SKM-1 treated with dmso at 0.1 percent for 144 hours (cell line): ENCODE measurements around the gene RABL2A.
"Not testable (repeated sequence)": the region's sequence is repeated elsewhere in the genome, so short reads cannot be mapped to it uniquely, and the experiment has no call there.

Experiments
- DNase-seq: peaks from one replicate; lab custom pipeline; 2025; ENCODE audit not compliant: unreplicated experiment; lab: John Stamatoyannopoulos, UW

Gene RABL2A

GRCh38 chr2:113626616-113627330, at the start of gene RABL2A:
TSS of gene RABL2A (plus strand) at chr2:113627266. CDS start at chr2:113628607, 1,341 bp downstream.
- DNase-seq = not testable (repeated sequence)

- not testable (repeated sequence) for DNase-seq
Observed at GRCh38 chr2:113578508-113578907, 48.6 kb upstream of the RABL2A start.

- not testable (repeated sequence) for DNase-seq
Observed at GRCh38 chr2:113582473-113582872, 44.6 kb upstream of the RABL2A start.

GRCh38 chr2:113583521-113584225, 43.4 kb upstream of the RABL2A start:
- not testable (repeated sequence) for DNase-seq

DNA sequence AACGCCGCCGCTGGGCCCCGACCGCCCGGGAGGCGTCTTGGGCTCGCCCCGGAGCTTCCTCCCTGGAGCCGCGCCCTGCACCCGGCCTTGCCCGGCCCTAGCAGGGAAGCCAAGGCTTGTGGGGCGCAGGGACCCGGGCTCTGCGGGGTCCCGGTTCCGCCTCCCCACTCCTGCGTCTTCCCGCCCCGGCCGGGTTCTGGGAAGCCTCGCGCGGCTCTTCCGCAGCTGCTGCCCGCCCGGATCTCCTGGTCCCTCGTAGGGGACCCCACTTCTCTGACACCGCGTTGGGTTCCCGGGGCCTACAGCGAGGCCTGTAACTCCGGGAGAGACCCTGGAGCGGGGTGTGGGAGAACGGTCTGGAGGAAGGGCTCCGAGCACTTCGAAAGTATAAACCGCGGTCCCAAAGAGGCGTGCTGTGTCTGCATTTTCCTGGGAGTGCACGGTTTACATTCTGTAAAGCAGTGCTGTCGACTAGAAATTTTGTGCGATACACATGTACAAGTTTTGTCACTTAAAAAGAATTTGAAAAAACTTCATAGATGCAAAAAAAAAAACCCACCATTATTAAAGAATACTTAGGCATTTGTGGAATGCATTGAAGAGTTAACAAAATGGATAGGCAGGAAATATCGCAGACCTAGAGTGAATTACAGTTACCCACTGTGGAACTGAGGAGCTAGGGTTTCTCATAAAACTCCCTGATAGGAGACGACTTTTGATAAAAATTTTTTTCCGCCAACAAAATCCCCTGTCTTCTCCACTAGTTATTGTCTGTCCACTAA, 42.6 kb upstream of the RABL2A start:
- not testable (repeated sequence) for DNase-seq

DNA sequence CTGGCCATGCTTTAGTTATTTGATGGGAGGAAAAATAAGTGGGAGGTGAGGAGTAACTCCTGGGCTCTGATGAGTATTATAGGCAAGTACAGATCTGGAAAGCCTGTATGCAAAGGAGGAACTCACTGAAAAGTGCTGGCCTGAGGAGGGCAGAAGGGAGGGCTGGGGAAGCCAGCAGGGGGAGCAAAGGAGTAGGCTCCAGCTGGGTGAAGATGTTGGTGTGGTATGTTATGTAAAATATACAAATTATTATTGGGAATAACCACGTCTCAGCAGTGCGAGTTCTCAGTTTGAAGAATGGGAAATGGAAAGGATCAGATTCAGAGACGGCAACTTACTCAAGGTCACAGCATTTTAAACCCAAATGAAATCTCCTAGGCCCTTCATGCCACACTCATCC, 39.9 kb upstream of the RABL2A start:
- not testable (repeated sequence) for DNase-seq

DNA sequence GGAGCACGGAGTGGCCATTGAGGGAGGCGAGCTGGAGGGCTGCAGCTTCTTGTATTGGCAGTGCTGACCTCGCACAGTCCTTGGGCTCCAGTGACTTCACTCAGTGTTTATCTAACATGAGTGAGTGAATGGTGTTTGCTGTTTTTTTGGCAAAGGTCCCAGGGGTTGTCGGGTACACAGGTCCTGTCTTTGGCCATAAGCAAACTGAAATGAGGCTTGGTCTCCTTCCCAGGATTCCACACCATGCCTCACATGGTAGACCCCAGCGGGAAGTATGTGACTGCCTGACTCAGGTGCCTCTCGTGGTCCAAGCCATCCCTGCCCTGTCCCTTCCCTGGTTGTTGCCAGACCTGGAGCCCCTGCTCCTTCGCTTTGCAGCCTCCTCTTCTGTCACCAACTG, 37.5 kb upstream of the RABL2A start:
- not testable (repeated sequence) for DNase-seq

DNA sequence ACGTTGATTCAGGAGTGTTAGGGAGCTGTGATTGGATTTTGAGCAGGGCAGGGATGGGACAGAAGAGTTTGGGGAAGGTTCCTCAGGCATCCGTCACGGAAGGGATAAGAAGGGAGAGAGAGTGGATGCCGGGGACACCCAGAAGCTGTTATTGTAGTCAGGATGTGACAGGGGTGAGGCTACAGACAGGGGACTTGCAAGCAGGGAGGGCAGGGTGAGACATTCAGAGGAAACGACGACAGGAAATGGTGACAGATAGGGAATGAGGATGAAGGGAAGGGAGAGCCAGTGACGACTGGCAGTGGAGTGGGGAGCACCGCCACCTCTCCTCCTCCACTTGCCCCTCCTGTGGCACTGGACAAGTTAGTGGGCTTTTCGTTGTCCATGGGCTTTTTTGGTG, 35.1 kb upstream of the RABL2A start:
- DNase-seq = not testable (repeated sequence)

GRCh38 chr2:113593280-113593679, 33.8 kb upstream of the RABL2A start:
- not testable (repeated sequence) for DNase-seq

DNA sequence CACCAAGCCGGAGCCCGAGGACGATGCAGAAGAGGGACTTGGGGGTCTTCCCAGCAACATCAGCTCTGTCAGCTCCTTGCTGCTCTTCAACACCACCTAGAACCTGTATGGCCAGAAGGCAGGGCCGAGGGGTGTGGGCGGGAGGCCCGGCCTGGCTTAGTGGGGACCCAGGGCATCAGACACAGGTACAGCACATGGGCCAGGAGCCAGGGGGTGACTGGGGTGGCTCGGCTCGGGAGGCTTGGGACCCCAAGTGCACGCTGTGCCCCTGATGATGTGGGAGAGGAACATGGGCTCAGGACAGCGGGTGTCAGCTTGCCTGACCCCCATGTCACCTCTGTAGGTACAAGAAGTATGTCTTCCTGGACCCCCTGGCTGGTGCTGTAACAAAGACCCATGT, 31.3 kb upstream of the RABL2A start:
- not testable (repeated sequence) for DNase-seq

DNA sequence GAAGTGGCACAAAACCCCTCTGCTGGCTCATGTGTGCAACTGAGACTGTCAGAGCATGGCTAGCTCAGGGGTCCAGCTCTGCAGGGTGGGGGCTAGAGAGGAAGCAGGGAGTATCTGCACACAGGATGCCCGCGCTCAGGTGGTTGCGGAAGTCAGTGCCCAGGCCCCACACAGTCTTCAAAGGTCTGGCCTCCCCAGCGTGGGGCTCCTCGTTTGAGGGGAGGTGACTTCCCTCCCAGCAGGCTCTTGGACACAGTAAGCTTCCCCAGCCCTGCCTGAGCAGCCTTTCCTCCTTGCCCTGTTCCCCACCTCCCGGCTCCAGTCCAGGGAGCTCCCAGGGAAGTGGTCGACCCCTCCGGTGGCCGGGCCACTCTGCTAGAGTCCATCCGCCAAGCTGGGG, 29.9 kb upstream of the RABL2A start:
- DNase-seq = not testable (repeated sequence)

- not testable (repeated sequence) for DNase-seq
Observed at GRCh38 chr2:113597572-113597971, 29.5 kb upstream of the RABL2A start.

- not testable (repeated sequence) for DNase-seq
Observed at GRCh38 chr2:113598180-113598579, 28.9 kb upstream of the RABL2A start.

GRCh38 chr2:113598738-113599137, 28.3 kb upstream of the RABL2A start:
- DNase-seq = not testable (repeated sequence)

GRCh38 chr2:113599208-113599607, 27.9 kb upstream of the RABL2A start:
- not testable (repeated sequence) for DNase-seq

DNA sequence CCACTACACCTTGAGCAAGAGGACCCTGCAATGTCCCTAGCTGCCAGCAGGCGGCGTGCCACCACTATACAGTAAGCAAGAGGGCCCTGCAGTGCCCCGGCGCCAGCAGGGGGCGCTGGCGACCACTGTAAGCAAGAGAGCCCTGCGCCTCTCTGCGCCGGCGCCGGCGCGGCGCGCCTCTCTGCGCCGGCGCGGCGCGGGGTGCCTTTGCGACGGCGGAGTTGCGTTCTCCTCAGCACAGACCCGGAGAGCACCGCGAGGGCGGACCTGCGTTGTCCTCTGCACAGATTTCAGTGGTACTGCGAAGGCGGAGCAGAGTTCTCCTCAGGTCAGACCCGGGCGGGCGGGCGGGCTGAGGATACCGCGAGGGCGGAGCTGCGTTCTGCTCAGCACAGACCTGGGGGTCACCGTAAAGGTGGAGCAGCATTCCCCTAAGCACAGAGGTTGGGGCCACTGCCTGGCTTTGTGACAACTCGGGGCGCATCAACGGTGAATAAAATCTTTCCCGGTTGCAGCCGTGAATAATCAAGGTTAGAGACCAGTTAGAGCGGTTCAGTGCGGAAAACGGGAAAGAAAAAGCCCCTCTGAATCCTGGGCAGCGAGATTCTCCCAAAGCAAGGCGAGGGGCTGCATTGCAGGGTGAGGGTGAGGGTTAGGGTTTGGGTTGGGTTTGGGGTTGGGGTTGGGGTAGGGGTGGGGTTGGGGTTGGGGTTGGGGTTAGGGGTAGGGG, 24.9 kb upstream of the RABL2A start:
- DNase-seq = not testable (repeated sequence)

- DNase-seq = no peak
Observed at GRCh38 chr2:113602869-113603466, 24.1 kb upstream of the RABL2A start.

- DNase-seq = not testable (repeated sequence)
Observed at GRCh38 chr2:113603467-113604084, 23.5 kb upstream of the RABL2A start.

DNA sequence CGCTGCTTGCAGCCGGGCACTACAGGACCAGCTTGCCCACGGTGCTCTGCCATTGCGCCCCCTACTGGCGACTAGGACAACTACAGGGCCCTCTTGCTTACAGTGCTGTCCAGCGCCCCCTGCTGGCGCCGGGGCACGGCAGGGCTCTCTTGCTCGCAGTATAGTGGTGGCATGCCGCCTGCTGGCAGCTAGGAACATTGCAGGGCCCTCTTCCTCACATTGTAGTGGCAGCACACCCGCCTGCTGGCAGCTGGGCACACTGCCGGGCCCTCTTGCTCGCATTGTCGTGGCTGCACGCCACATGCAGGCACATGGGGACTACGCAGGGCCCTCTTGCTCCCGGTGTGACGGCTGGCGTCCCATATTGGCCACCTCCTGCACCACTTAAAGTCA, 23.0 kb upstream of the RABL2A start:
- not testable (repeated sequence) for DNase-seq

GRCh38 chr2:113604661-113605060, 22.4 kb upstream of the RABL2A start:
- DNase-seq = not testable (repeated sequence)
